GM10847 (cell line): ENCODE data around the gene THAP12.

Experiments
- POLR2A ChIP-seq: IDR thresholded peaks from 2 replicates; pipeline ENCODE4 v1.6.1; 2011; ENCODE audit not compliant: insufficient read length; ENCODE audit errors: extremely low read depth

THAP12 gene

GRCh38 chr11:76318744-76319384 is 62.1 kb downstream of the THAP12 start:
- no peak for TF ChIP-seq POLR2A

GRCh38 chr11:76317296-76317695 is 63.6 kb downstream of the THAP12 start:
- TF ChIP-seq POLR2A = no peak

GRCh38 chr11:76316726-76317125 is 64.2 kb downstream of the THAP12 start:
- TF ChIP-seq POLR2A = no peak

DNA sequence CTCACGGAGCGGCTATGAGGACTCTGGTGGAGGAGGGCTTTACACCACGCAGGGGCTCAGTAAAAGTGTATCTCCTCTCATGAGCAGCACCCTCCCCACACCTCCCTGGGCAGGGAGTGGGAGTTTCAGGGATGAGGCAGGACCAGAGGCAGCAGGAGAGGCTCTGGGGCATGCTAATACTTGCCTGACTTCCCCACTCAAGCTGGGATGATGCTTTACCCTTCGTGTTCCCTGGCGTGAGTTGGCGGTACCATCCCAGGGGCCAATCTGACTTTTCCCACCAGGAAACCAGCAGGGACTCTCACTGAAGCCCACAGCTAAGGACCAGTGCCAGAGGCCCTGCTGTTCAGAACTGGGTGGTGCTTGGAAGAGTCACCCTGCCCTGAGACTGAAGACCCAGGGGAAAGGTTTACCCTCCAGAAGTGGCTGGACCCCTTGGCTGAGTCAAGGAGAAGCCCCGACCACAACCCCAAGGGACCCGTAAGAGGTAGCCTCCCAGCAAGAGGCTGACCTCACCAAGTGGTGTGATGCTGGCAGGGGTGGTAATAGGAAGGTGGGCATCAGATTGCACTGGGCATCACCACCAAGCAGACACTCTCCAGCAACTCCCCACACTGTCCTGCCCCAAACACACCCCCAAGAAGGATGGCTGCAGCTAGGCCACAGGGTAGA is 65.6 kb downstream of the THAP12 start:
- TF ChIP-seq POLR2A = no peak

DNA sequence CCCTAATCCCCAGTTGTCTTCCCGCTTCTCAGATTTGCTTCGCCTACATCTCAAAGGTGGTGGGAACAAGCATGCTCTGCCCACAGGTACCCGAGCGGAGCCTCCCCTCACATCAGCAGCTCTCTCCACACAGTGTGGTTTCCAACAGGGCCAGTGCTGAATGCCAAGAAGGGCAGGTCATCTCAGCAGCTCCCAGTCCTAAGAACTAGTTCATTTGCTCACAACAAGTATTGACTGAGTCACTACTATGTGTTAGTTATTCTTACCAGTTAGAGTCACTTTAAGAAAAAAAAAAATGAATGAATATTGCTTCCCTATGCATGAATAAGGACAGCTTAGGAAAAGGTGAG is 66.2 kb downstream of the THAP12 start:
- no peak for TF ChIP-seq POLR2A

DNA sequence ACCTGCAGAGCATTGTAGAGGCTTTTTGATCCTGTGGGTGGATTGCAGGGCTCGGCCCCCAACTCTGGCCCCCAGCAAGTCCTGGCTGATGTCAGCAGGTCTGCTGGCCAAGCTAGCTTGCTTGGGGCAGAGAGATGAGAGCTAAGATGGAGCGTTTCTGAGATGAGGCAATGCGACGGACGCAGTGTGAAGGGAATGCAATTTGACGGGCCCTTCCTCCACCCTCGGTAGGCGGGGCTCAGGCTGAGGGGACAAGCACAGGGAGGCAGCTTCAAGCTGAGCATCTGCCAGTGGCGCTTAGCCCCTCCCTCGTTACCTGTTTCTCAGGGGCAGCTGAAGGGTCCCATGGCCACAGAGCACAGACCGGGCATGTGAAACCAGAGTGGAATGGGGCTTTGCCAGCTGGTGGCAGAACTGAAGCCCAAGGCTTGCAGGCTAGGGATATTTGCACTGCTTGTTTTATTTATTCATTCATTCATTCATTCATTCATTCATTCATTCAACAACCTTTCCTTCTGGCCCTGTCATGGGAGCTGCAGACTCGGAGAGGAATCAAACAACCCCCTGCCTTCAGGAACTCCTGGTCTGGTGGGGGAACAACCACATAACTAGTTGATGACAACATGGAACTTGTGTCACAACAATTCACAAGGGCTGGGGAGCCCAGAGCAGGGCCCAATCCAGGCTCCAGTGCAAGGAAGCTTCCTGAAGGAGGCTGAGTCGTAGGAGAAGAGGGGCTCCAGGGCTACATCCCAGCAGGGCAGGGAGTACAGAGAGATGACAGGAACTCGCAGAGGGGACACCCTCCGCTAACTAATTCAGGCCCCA is 66.8 kb downstream of the THAP12 start:
- TF ChIP-seq POLR2A = no peak

- TF ChIP-seq POLR2A = no peak
Observed at GRCh38 chr11:76313271-76313670, 67.7 kb downstream of the THAP12 start.

GRCh38 chr11:76310832-76311595 is 69.9 kb downstream of the THAP12 start:
- TF ChIP-seq POLR2A = no peak

DNA sequence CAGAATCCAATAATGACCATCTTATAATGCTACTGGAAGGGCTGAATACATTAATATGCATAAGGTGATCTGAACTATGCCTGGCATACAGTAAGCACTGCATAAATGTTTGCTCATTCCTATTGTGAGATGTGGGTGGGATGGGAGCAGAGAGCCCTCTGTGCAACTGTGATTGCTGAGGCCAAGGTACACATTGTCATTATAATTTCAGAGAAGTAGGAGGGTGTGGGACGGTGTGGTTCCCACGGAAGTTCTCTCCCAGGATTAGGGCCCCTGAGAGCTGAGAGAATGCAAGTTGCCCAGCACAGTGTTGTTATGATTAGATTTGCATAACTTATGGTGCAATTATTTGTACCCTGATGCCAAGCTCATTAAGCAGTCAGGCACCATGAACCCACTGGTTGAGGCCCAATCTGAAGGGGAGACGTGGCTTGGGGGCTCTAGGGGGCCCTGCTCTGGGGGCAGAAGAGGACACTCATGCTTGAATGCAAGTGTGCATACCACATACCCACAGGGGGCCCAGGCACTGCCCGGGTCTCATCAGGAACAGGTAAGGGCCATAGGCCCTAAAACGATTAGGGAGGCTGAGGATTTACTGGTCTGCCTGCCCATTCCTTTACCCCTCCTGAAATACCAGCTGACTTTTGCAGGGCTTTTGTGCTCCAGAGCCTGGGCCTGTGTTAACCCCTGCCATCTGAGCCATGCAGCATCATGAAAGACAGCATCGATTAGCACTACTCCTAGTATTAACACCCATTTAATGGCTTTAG is 72.8 kb downstream of the THAP12 start:
- no peak for TF ChIP-seq POLR2A

DNA sequence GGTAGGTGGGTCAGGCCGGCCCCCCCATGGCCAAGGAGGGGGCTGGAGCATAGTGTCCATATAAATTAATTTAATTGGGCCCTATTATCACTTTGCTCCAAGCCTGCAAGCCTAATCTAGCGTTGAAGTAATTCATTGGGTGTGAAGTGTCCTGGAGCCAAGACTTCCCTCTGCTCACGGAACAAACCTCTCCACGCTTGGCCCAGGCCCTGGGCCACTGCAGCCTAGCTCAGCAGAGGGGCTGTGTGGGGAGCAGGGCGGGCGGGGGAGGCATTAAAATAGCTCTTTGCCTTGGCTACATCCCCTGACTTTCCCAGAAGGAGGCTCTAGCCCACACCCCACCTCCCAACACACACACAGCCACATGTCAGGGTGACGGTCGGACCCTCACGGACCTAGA is 73.5 kb downstream of the THAP12 start:
- TF ChIP-seq POLR2A = no peak

DNA sequence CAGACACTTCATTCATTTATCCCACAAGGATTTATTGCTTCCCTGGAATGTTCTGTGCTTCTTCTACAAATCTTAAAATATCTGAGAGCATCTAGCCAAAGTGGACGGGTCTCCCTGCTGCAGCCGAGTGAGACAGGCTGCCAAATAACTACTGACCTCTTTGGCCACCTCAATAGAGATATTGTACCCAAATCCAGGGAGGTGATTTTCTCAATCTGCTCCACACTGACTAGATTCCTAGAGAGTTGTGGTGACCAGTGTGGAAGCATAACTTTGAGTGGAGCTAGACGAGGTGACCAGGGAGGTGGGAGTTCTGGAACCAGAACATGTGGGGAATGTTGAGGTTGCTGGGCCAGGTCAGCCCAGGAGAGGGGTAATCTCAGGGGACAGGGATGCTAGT is 77.5 kb downstream of the THAP12 start:
- no peak for TF ChIP-seq POLR2A

DNA sequence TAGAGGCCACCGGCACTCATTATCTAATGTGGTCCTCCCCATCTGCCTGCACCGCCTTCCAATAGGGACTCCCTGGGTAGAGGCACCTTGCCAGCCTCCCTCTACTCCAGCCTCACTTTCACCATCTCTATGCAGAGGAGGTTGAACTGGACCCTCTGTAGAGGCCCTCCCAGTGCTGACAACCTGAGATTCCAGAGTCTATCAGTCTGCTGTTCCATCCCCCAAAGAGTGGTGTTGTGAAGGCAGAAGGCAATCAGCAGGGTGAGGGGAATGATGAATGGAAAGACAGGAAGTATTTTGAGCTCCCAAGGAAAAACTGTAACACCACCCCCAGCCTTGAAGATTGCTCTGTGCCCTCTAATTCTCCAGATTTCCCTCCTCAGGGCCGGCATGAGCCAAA is 77.9 kb downstream of the THAP12 start:
- no peak for TF ChIP-seq POLR2A
